ENCODE results near the gene ETNK1.
"Not testable (repeated sequence)": the region's sequence is repeated elsewhere in the genome, so short reads cannot be mapped to it uniquely, and the experiment has no call there.

ETNK1 gene

DNA sequence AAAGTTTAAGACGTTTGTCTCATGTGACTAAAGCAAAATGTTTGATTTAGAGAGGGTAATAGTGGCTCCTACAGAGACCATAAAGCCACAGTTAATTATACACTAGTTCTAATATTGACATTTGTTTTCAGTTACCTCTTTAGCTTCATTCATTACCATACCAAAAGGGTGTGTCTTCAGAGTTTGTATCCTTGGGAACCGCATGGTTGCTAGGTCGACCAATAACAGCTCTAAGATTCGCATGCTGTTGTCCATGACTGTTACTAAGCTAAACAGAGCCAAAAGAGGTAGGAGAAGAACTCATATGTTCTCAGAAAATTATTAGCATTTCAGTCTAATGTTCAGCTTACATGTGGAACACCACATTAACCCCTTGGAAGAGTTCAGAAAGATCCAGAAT, 36.2 kb upstream of the ETNK1 start:
- H3K27ac ChIP-seq: no peak overlapping the region
- no peak for DNase-seq
- H3K36me3 ChIP-seq: no peaks in the 10 kb centered on the region
- H3K27me3 ChIP-seq (ENCODE audit: insufficient read depth, low read depth, severe bottlenecking): no peaks in the 10 kb centered on the region
- H3K4me3 ChIP-seq (ENCODE audit: low read depth, low read length): no peak overlapping the region
- no peaks in the 10 kb centered on the region for H3K9me3 ChIP-seq (ENCODE audit: severe bottlenecking)
- TF ChIP-seq, protein P1, sequence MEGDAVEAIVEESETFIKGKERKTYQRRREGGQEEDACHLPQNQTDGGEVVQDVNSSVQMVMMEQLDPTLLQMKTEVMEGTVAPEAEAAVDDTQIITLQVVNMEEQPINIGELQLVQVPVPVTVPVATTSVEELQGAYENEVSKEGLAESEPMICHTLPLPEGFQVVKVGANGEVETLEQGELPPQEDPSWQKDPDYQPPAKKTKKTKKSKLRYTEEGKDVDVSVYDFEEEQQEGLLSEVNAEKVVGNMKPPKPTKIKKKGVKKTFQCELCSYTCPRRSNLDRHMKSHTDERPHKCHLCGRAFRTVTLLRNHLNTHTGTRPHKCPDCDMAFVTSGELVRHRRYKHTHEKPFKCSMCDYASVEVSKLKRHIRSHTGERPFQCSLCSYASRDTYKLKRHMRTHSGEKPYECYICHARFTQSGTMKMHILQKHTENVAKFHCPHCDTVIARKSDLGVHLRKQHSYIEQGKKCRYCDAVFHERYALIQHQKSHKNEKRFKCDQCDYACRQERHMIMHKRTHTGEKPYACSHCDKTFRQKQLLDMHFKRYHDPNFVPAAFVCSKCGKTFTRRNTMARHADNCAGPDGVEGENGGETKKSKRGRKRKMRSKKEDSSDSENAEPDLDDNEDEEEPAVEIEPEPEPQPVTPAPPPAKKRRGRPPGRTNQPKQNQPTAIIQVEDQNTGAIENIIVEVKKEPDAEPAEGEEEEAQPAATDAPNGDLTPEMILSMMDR (IDR thresholded peaks at IDR 0.05; ENCODE audit: low read depth, low read length): no peak

DNA sequence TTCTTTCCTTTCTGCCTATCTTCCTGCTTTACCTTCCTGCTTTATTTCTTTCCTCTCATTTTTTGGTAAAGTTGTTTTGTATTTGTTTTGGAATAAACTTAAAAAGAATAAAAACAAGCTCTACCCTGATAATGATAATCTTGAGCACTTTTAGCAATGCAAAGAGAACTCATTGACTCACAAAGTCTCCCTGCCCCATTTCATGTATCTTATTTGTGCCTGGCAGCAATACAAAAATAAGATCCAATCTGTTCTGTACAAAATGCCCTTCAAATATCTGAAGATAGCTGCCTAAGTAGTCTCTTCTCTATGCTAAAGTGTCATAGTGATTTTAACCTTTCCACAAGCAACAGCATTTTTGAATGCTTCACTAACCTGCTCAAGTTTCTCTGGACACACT, 31.1 kb upstream of the ETNK1 start:
- H3K27me3 ChIP-seq (ENCODE audit: insufficient read depth, low read depth, severe bottlenecking): no peaks in the 10 kb centered on the region

DNA sequence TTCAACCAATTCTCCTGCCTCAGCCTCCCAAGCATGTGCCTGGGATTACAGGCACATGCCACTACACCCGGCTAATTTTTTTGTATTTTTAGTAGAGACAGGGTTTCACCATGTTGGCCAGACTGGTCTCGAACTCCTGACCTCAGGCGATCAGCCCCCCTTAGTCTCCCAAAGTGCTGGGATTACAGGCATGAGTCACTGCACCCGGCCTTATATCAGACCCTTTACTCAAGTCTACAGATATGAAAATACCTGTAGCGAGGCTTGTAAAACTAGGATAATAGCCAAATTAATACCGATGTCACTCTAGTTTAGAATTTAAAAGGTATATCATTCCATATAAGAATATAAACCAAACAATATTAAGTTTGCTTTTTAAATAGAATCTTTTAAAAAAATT, 27.4 kb upstream of the ETNK1 start:
- not testable (repeated sequence) for H3K27me3 ChIP-seq (ENCODE audit: insufficient read depth, low read depth, severe bottlenecking); H3K4me3 ChIP-seq (ENCODE audit: low read depth, low read length); DNase-seq; H3K27ac ChIP-seq; H3K36me3 ChIP-seq; H3K9me3 ChIP-seq (ENCODE audit: severe bottlenecking)

More for the DNA sequence above, 31.1 kb upstream of the ETNK1 start:
- Histone ChIP-seq H3K9me3 (ENCODE audit: severe bottlenecking) (no peaks in the 10 kb centered on the region), H3K36me3 (no peaks in the 10 kb centered on the region), H3K4me3 (ENCODE audit: low read depth, low read length) (no peak overlapping the region), H3K27ac (no peak overlapping the region)
- TF ChIP-seq, protein P1 (IDR thresholded peaks at IDR 0.05; ENCODE audit: low read depth, low read length): no peak
- no peak for DNase-seq

DNA sequence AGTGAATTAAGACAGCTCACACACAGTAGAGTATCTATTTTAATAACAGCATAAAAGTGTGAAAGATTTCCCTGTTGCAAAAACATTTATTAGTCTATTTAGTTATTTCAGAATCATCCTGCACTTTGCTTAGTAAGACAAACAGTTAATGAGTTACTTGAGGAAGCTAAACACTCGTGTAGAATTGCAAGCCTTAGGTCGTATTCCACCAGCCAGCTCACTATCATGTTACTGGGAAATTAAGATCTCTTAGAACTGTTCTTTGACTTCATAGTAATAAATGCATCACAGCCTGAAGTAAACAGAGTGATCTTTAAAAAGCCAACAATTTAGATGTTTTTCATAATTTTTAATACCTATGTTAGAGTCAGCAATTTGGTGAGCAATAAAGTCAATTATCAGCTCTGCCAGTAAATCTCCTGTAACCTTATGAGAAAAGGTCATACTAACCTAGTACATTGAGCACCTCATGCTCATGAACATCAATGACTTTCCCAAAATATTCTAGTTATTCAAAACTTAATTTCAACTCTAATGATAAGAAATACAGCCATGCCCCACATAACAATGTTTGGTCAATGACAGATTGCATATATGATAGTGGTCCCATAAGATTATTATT, 26.7 kb upstream of the ETNK1 start:
- no peaks in the 10 kb centered on the region for H3K9me3 ChIP-seq (ENCODE audit: severe bottlenecking)
- no peak overlapping the region for H3K27ac ChIP-seq
- no peaks in the 10 kb centered on the region for H3K36me3 ChIP-seq
- TF ChIP-seq, protein P1 (IDR thresholded peaks at IDR 0.05; ENCODE audit: low read depth, low read length): no peak
- H3K27me3 ChIP-seq (ENCODE audit: insufficient read depth, low read depth, severe bottlenecking): no peaks in the 10 kb centered on the region
- no peak overlapping the region for H3K4me3 ChIP-seq (ENCODE audit: low read depth, low read length)
- no peak for DNase-seq

DNA sequence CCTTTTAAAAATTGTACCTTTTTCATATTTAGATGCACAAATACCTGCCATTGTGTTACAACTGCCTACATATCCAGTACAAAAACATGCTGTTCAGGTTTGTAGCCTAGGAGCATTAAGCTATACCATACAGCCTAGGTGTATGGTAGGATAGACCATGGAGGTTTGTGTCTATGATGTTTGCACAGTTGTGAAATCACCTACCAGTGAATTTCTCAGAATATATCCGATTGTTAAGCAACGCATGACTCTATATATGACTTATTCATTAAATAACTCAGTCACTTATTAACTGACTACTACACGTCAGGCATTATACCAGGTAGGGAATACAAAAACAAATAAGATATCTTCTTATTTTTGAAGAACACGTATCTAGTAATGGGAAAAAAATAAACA, 26.2 kb upstream of the ETNK1 start:
- no peak overlapping the region for H3K27ac ChIP-seq
- H3K36me3 ChIP-seq: no peaks in the 10 kb centered on the region
- no peaks in the 10 kb centered on the region for H3K27me3 ChIP-seq (ENCODE audit: insufficient read depth, low read depth, severe bottlenecking)
- H3K9me3 ChIP-seq (ENCODE audit: severe bottlenecking): no peaks in the 10 kb centered on the region
- TF ChIP-seq, protein P1 (IDR thresholded peaks at IDR 0.05; ENCODE audit: low read depth, low read length): no peak
- no peak for DNase-seq
- H3K4me3 ChIP-seq (ENCODE audit: low read depth, low read length): no peak overlapping the region

DNA sequence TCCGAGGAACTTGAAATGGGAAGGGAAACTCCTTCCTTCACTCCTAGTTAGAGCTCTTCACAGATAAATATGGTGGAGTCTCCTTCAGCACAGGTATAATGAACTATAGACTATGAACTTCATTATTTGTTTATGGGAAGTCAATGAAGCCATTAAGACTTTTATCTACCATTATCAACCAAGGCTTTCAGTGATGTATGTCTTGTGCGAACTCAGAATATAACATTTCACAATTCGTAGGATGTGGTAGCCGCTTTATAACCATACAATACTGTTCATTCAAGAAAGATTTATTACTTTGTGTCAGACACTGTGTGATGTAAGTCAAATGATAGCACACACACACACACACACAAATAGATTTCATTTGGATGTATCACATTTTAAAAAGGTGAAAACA, 24.8 kb upstream of the ETNK1 start:
- no peak for DNase-seq
- Histone ChIP-seq H3K27me3 (ENCODE audit: insufficient read depth, low read depth, severe bottlenecking) (no peaks in the 10 kb centered on the region), H3K4me3 (ENCODE audit: low read depth, low read length) (no peak overlapping the region), H3K9me3 (ENCODE audit: severe bottlenecking) (no peaks in the 10 kb centered on the region), H3K36me3 (no peaks in the 10 kb centered on the region), H3K27ac (no peak overlapping the region)
- TF ChIP-seq, protein P1 (IDR thresholded peaks at IDR 0.05; ENCODE audit: low read depth, low read length): no peak
